ENCODE measurements around the gene VTI1A. TPM values are rescaled to one million over a fixed set of nuclear protein-coding genes. Genes with fewer than 3 reads are reported as not detected.

VTI1A gene
- total RNA-seq, 1 donor from 2014 or later, result 33.3 TPM

GRCh38 chr10:112813866-112814591, 367.0 kb downstream of the VTI1A start:
- Histone ChIP-seq H3K79me2 (ENCODE audit: insufficient read depth, low read length) (no peaks in the 10 kb centered on the region), H3K27ac (ENCODE audit: low read depth, low read length) (no peak overlapping the region), H3K4me3 (ENCODE audit: insufficient read depth, low read depth, low read length) (no peak overlapping the region), H3K27me3 (ENCODE audit: insufficient read depth, low read length) (no peaks in the 10 kb centered on the region), H3K4me2 (ENCODE audit: low read length) (no peak overlapping the region), H4K20me1 (ENCODE audit: insufficient read depth, low read length) (peaks cover 7% of the 10 kb centered on the region), H3K9ac (ENCODE audit: low read length) (no peak overlapping the region), H2AFZ (ENCODE audit: low read depth, low read length) (no peak overlapping the region), H3K4me1 (ENCODE audit: insufficient read depth, low read length) (peaks cover 25% of the 10 kb centered on the region), H3K36me3 (ENCODE audit: insufficient read depth, low read length) (no peaks in the 10 kb centered on the region), H3K9me3 (ENCODE audit: insufficient read depth, low read depth, low read length) (no peaks in the 10 kb centered on the region)
- TF ChIP-seq CTCF (IDR thresholded peaks at IDR 0.05; ENCODE audit: insufficient read depth, low read depth, low read length) (no peak), EZH2 (IDR thresholded peaks at IDR 0.05; ENCODE audit: insufficient read depth, low read length) (no peak)
- Mint-ChIP-seq H3K4me3 (ENCODE audit: unreplicated experiment) (no peak overlapping the region), H3K9me3 (ENCODE audit: unreplicated experiment) (no peaks in the 10 kb centered on the region), H3K36me3 (ENCODE audit: low read depth, unreplicated experiment) (peaks cover 3% of the 10 kb centered on the region), H3K27me3 (ENCODE audit: low read depth, unreplicated experiment) (no peaks in the 10 kb centered on the region), H3K4me1 (ENCODE audit: low read depth, unreplicated experiment) (peaks cover 69% of the 10 kb centered on the region), H3K27ac (ENCODE audit: unreplicated experiment) (peak overlapping the region; percentile 29)
- no peak for DNase-seq (ENCODE audit: low read depth)
- FAIRE-seq, result no peak

- no peak overlapping the region for H2AFZ ChIP-seq (ENCODE audit: low read depth, low read length)
- FAIRE-seq (no peak), DNase-seq (ENCODE audit: low read depth) (peak; percentile 74)
- peak overlapping the region; percentile 64 for H3K4me2 ChIP-seq (ENCODE audit: low read length)
- no peak overlapping the region for H3K27ac ChIP-seq (ENCODE audit: low read depth, low read length)
- Mint-ChIP-seq H3K4me3 (ENCODE audit: unreplicated experiment) (no peak overlapping the region), H3K4me1 (ENCODE audit: low read depth, unreplicated experiment) (peaks cover 60% of the 10 kb centered on the region), H3K27ac (ENCODE audit: unreplicated experiment) (peak overlapping the region; percentile 91), H3K27me3 (ENCODE audit: low read depth, unreplicated experiment) (no peaks in the 10 kb centered on the region), H3K36me3 (ENCODE audit: low read depth, unreplicated experiment) (peaks cover 3% of the 10 kb centered on the region), H3K9me3 (ENCODE audit: unreplicated experiment) (no peaks in the 10 kb centered on the region)
- H3K79me2 ChIP-seq (ENCODE audit: insufficient read depth, low read length), result no peaks in the 10 kb centered on the region
- no peaks in the 10 kb centered on the region for H3K9me3 ChIP-seq (ENCODE audit: insufficient read depth, low read depth, low read length)
- no peak overlapping the region for H3K9ac ChIP-seq (ENCODE audit: low read length)
- TF ChIP-seq EZH2 (IDR thresholded peaks at IDR 0.05; ENCODE audit: insufficient read depth, low read length) (no peak), CTCF (IDR thresholded peaks at IDR 0.05; ENCODE audit: insufficient read depth, low read depth, low read length) (no peak)
- H4K20me1 ChIP-seq (ENCODE audit: insufficient read depth, low read length), result peaks cover 7% of the 10 kb centered on the region
- no peak overlapping the region for H3K4me3 ChIP-seq (ENCODE audit: insufficient read depth, low read depth, low read length)
- H3K27me3 ChIP-seq (ENCODE audit: insufficient read depth, low read length), result no peaks in the 10 kb centered on the region
- H3K4me1 ChIP-seq (ENCODE audit: insufficient read depth, low read length), result peaks cover 25% of the 10 kb centered on the region
- no peaks in the 10 kb centered on the region for H3K36me3 ChIP-seq (ENCODE audit: insufficient read depth, low read length)
Observed at GRCh38 chr10:112815269-112816032, 368.4 kb downstream of the VTI1A start.

Data from astrocyte (in vitro differentiated cells and primary cell).